Measurements from ENCODE around the gene MSANTD2.

The MSANTD2 gene

DNA sequence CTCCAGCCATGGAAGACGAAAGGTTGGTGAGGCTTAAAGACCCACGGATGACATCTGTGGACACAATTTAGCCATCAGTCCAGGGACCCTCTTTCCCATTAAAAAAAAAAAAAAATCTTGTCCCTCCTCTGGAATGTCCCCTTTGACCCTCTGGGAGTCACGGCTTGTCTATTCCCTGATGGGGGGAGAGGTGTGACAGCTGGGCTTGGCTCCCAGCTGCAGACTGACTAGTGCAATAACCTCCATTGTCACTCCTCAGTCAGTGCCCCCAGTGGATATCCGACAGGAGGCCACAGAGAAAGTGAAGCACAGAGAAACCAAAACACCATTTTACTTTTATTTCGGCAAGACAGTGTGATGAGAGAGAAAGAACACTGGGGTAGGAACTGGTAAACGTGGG is 45.5 kb downstream of the MSANTD2 start:
- TF ChIP-seq, protein P1, sequence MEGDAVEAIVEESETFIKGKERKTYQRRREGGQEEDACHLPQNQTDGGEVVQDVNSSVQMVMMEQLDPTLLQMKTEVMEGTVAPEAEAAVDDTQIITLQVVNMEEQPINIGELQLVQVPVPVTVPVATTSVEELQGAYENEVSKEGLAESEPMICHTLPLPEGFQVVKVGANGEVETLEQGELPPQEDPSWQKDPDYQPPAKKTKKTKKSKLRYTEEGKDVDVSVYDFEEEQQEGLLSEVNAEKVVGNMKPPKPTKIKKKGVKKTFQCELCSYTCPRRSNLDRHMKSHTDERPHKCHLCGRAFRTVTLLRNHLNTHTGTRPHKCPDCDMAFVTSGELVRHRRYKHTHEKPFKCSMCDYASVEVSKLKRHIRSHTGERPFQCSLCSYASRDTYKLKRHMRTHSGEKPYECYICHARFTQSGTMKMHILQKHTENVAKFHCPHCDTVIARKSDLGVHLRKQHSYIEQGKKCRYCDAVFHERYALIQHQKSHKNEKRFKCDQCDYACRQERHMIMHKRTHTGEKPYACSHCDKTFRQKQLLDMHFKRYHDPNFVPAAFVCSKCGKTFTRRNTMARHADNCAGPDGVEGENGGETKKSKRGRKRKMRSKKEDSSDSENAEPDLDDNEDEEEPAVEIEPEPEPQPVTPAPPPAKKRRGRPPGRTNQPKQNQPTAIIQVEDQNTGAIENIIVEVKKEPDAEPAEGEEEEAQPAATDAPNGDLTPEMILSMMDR (IDR thresholded peaks at IDR 0.05; ENCODE audit: insufficient read depth, low read length): no peak
- TF ChIP-seq GABPA (IDR thresholded peaks at IDR 0.05; ENCODE audit: low read depth) (no peak), SPI1 (IDR thresholded peaks at IDR 0.05; ENCODE audit: borderline replicate concordance, low read depth) (no peak), POLR2AphosphoS5 (IDR thresholded peaks at IDR 0.05; ENCODE audit: low read depth) (no peak)
- TF ChIP-seq, protein P2, sequence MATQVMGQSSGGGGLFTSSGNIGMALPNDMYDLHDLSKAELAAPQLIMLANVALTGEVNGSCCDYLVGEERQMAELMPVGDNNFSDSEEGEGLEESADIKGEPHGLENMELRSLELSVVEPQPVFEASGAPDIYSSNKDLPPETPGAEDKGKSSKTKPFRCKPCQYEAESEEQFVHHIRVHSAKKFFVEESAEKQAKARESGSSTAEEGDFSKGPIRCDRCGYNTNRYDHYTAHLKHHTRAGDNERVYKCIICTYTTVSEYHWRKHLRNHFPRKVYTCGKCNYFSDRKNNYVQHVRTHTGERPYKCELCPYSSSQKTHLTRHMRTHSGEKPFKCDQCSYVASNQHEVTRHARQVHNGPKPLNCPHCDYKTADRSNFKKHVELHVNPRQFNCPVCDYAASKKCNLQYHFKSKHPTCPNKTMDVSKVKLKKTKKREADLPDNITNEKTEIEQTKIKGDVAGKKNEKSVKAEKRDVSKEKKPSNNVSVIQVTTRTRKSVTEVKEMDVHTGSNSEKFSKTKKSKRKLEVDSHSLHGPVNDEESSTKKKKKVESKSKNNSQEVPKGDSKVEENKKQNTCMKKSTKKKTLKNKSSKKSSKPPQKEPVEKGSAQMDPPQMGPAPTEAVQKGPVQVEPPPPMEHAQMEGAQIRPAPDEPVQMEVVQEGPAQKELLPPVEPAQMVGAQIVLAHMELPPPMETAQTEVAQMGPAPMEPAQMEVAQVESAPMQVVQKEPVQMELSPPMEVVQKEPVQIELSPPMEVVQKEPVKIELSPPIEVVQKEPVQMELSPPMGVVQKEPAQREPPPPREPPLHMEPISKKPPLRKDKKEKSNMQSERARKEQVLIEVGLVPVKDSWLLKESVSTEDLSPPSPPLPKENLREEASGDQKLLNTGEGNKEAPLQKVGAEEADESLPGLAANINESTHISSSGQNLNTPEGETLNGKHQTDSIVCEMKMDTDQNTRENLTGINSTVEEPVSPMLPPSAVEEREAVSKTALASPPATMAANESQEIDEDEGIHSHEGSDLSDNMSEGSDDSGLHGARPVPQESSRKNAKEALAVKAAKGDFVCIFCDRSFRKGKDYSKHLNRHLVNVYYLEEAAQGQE (IDR thresholded peaks at IDR 0.05; ENCODE audit: insufficient replicate concordance, low read depth): no peak
- Histone ChIP-seq H3K27me3 (ENCODE audit: insufficient read depth, poor library complexity, severe bottlenecking) (peaks cover 8% of the 10 kb centered on the region), H3K27ac (replicated peaks) (no peak overlapping the region), H3K4me3 (replicated peaks; ENCODE audit: insufficient read depth, low read length) (no peak overlapping the region)
- no peak for DNase-seq (ENCODE audit: low read depth in 1 of 2, low spot score in 1 of 2)

DNA sequence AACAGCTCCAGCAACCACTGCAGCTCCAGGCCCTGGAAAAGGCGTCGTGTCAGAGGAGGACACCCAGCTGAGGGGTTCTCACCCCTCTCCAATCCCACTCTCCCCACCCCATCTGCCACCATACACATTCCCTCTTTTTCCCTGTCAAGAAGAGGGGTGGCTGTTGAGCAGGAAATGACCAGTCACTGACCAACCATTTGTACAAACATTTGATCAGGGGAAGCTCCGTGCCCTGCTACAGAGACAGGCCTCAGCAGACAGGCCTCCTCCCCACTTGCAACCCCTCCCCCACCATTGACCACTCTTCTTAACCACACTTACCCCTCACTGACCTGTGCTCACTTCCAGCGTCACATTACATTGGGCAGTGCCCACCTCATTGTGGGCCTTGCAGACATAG is 45.9 kb downstream of the MSANTD2 start:
- Histone ChIP-seq H3K27me3 (ENCODE audit: insufficient read depth, poor library complexity, severe bottlenecking) (peaks cover 6% of the 10 kb centered on the region), H3K27ac (replicated peaks) (no peak overlapping the region), H3K4me3 (replicated peaks; ENCODE audit: insufficient read depth, low read length) (no peak overlapping the region)
- TF ChIP-seq SPI1 (IDR thresholded peaks at IDR 0.05; ENCODE audit: borderline replicate concordance, low read depth) (no peak), POLR2AphosphoS5 (IDR thresholded peaks at IDR 0.05; ENCODE audit: low read depth) (no peak), GABPA (IDR thresholded peaks at IDR 0.05; ENCODE audit: low read depth) (no peak)
- TF ChIP-seq, protein P1 (IDR thresholded peaks at IDR 0.05; ENCODE audit: insufficient read depth, low read length): no peak
- TF ChIP-seq, protein P2 (IDR thresholded peaks at IDR 0.05; ENCODE audit: insufficient replicate concordance, low read depth): no peak
- no peak for DNase-seq (ENCODE audit: low read depth in 1 of 2, low spot score in 1 of 2)

DNA sequence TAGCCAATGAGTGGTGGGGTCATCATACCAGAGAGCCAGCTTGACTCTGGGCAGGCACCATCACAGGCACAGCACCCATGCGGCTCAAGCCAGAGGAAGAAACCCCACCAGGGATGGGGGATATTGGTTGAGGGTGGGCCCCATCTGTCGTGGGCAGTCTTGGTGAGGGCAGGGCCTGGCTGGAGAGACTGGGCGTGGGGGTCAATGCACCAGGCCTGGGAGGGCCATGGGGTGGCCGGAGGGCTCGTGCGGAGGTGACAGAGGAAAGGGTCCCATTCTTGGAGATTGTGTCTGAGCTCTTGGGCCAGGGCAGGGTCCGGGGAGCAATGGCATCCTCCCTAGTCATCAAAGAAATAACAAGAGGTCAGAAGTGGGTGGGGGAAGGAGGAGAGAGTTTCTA is 46.6 kb downstream of the MSANTD2 start:
- TF ChIP-seq GABPA (IDR thresholded peaks at IDR 0.05; ENCODE audit: low read depth) (no peak), SPI1 (IDR thresholded peaks at IDR 0.05; ENCODE audit: borderline replicate concordance, low read depth) (no peak), POLR2AphosphoS5 (IDR thresholded peaks at IDR 0.05; ENCODE audit: low read depth) (no peak)
- TF ChIP-seq, protein P1 (IDR thresholded peaks at IDR 0.05; ENCODE audit: insufficient read depth, low read length): no peak
- TF ChIP-seq, protein P2 (IDR thresholded peaks at IDR 0.05; ENCODE audit: insufficient replicate concordance, low read depth): no peak
- Histone ChIP-seq H3K27me3 (ENCODE audit: insufficient read depth, poor library complexity, severe bottlenecking) (peaks cover 6% of the 10 kb centered on the region), H3K4me3 (replicated peaks; ENCODE audit: insufficient read depth, low read length) (no peak overlapping the region), H3K27ac (replicated peaks) (no peak overlapping the region)
- DNase-seq (ENCODE audit: low read depth in 1 of 2, low spot score in 1 of 2): no peak
